ENCODE measurements around the gene CPEB2.

The CPEB2 gene

DNA sequence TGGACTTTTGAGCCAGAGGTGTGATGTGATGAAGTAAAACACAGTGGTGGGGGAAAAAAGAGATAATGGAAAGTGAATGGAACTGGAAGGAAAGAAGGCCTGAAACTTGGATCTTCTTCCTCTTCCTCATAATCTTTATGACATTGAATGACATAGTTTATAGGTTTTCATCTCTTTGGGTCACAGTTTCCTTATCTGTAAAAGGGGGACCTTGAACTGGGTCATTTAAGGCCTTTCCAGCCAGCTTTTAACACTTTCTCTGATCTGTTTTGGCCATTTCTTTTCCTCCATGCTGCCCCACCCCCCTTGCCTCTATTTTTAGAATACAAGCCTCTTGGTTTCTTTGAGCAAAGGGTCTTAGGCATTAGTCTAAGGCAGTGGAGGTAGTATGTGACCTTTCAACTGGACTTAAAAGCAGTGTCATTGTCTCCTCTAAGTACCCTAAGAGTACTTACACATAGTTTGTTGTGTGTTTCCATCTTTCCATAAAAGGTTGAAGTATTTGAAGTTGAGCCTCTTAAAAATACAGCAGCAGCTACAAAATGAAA lies 7.8 kb downstream of the CPEB2 start:
- Histone ChIP-seq H3K27me3 (ENCODE audit: control insufficient read depth, insufficient read depth, low read length) (no peaks in the 10 kb centered on the region), H3K9me3 (ENCODE audit: control insufficient read depth, insufficient read depth, low read length) (no peaks in the 10 kb centered on the region), H3K4me3 (ENCODE audit: low read length) (no peak overlapping the region), H3K27ac (ENCODE audit: low read length) (no peak overlapping the region), H3K36me3 (ENCODE audit: control insufficient read depth, insufficient read depth, low read length) (no peaks in the 10 kb centered on the region), H3K4me1 (ENCODE audit: control insufficient read depth, insufficient read depth, low read length) (peaks cover 2% of the 10 kb centered on the region; the same call in 1 of the 2 replicates)
- DNase-seq (ENCODE audit: low read depth, low spot score) = no peak

DNA sequence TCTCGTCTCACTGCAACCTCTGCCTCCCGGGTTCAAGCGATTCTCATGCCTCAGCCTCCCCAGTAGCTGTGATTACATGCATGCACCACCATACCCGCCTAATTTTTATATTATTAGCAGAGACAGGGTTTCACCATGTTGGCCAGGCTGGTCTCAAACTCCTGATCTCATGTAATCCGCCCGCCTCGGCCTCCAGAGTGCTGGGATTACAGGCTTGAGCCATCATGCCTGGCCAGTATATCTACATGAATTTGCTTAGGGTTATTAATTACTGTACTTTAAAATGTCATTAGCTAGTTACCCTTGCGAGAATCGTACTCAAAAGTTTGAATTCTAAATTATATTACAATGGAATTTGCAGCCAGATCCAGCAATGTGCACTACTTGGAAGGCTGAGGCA lies 8.9 kb downstream of the CPEB2 start:
- DNase-seq (ENCODE audit: low read depth, low spot score) = no peak

GRCh38 chr4:15012017-15012788 lies 9.9 kb downstream of the CPEB2 start:
- Histone ChIP-seq H3K36me3 (ENCODE audit: control insufficient read depth, insufficient read depth, low read length) (no peaks in the 10 kb centered on the region), H3K27ac (ENCODE audit: low read length) (no peak overlapping the region), H3K4me1 (ENCODE audit: control insufficient read depth, insufficient read depth, low read length) (peaks cover under 1% of the 10 kb centered on the region; the same call in 1 of the 2 replicates), H3K4me3 (ENCODE audit: low read length) (no peak overlapping the region), H3K27me3 (ENCODE audit: control insufficient read depth, insufficient read depth, low read length) (no peaks in the 10 kb centered on the region), H3K9me3 (ENCODE audit: control insufficient read depth, insufficient read depth, low read length) (no peaks in the 10 kb centered on the region)
- DNase-seq (ENCODE audit: low read depth, low spot score) = no peak
- WGBS (ENCODE audit: insufficient coverage, insufficient read length) = no CpG with 5 or more reads among the region's 3 CpGs

More for the DNA sequence above, 8.9 kb downstream of the CPEB2 start:
- Histone ChIP-seq H3K4me3 (ENCODE audit: low read length) (no peak overlapping the region), H3K4me1 (ENCODE audit: control insufficient read depth, insufficient read depth, low read length) (peaks cover 2% of the 10 kb centered on the region; the same call in 1 of the 2 replicates), H3K27me3 (ENCODE audit: control insufficient read depth, insufficient read depth, low read length) (no peaks in the 10 kb centered on the region), H3K27ac (ENCODE audit: low read length) (no peak overlapping the region), H3K9me3 (ENCODE audit: control insufficient read depth, insufficient read depth, low read length) (no peaks in the 10 kb centered on the region), H3K36me3 (ENCODE audit: control insufficient read depth, insufficient read depth, low read length) (no peaks in the 10 kb centered on the region)
- WGBS (ENCODE audit: insufficient coverage, insufficient read length) = no CpG with 5 or more reads among the region's 9 CpGs

DNA sequence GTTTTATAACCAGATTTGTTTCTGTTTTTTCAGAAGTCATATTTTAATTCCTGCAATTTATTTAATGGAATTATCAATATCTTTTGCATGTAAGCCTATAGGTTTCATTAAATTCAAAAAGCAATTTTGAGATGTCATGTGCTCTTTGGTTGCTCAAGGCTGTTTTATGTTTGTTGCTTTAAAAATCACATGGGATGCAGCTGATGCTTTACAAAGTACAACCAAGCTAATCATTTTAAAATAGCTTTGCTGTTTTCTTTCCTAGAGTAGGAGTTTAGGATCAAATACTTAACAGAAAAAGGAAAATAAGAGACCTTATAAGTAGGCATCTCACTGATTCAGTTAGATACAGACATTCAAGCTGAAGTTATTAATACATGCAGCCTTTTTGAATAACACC lies 11.3 kb downstream of the CPEB2 start:
- DNase-seq (ENCODE audit: low read depth, low spot score) = no peak
- Histone ChIP-seq H3K36me3 (ENCODE audit: control insufficient read depth, insufficient read depth, low read length) (no peaks in the 10 kb centered on the region), H3K9me3 (ENCODE audit: control insufficient read depth, insufficient read depth, low read length) (no peaks in the 10 kb centered on the region), H3K4me3 (ENCODE audit: low read length) (no peak overlapping the region), H3K27me3 (ENCODE audit: control insufficient read depth, insufficient read depth, low read length) (no peaks in the 10 kb centered on the region), H3K27ac (ENCODE audit: low read length) (no peak overlapping the region), H3K4me1 (ENCODE audit: control insufficient read depth, insufficient read depth, low read length) (no peaks in the 10 kb centered on the region)

DNA sequence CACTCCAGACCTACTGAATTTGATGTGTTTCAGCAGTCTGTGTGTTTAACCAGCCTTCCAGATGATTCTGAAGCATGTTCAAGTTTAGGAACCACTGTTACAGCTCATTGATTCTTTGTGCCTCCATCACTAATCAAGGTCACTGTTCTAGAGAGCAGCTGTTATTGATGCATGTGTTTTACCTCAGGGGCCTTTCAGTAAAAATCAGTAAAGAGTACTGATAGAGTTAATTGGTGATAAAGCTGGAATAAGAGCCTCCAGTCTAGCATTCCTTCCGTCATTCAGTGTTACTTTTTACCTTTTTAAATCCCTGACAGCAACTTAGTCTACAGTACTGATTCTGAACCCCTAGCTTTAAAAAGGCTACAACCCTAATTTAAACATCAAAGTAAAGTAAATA lies 12.9 kb downstream of the CPEB2 start:
- Histone ChIP-seq H3K36me3 (ENCODE audit: control insufficient read depth, insufficient read depth, low read length) (no peaks in the 10 kb centered on the region), H3K27ac (ENCODE audit: low read length) (no peak overlapping the region), H3K27me3 (ENCODE audit: control insufficient read depth, insufficient read depth, low read length) (no peaks in the 10 kb centered on the region), H3K4me1 (ENCODE audit: control insufficient read depth, insufficient read depth, low read length) (no peaks in the 10 kb centered on the region), H3K9me3 (ENCODE audit: control insufficient read depth, insufficient read depth, low read length) (no peaks in the 10 kb centered on the region), H3K4me3 (ENCODE audit: low read length) (no peak overlapping the region)
- WGBS (ENCODE audit: insufficient coverage, insufficient read length) = no CpG with 5 or more reads among the region's 1 CpG
- DNase-seq (ENCODE audit: low read depth, low spot score) = no peak

DNA sequence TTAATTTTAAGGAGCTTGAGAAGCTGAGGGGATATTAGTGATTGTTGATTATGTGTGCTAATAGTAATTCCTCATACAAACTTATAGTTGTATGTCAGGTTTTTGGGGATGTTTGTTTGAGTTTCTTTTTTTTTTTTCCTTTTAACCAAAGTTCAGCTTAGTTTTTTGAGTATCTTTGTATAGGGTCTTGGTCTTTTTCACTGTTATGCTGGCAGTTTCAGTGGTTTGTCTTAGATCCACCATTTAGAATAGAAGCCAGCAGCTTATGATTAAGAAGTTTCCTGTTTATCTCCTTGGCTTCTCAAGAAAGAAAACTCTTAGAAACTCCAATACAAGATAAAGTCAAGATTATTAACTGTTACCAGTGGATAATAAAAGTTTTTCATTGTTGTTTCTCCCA lies 16.1 kb downstream of the CPEB2 start:
- Histone ChIP-seq H3K27me3 (ENCODE audit: control insufficient read depth, insufficient read depth, low read length) (no peaks in the 10 kb centered on the region), H3K36me3 (ENCODE audit: control insufficient read depth, insufficient read depth, low read length) (no peaks in the 10 kb centered on the region), H3K4me3 (ENCODE audit: low read length) (no peak overlapping the region), H3K4me1 (ENCODE audit: control insufficient read depth, insufficient read depth, low read length) (no peaks in the 10 kb centered on the region), H3K27ac (ENCODE audit: low read length) (no peak overlapping the region), H3K9me3 (ENCODE audit: control insufficient read depth, insufficient read depth, low read length) (no peaks in the 10 kb centered on the region)
- DNase-seq (ENCODE audit: low read depth, low spot score) = no peak

- 100% methylated on average over 1 of the region's 7 CpGs for WGBS (ENCODE audit: insufficient coverage, insufficient read length)
- no peak overlapping the region for H3K4me3 ChIP-seq (ENCODE audit: low read length)
- no peaks in the 10 kb centered on the region for H3K36me3 ChIP-seq (ENCODE audit: control insufficient read depth, insufficient read depth, low read length)
- H3K27me3 ChIP-seq (ENCODE audit: control insufficient read depth, insufficient read depth, low read length) = no peaks in the 10 kb centered on the region
- no peak for DNase-seq (ENCODE audit: low read depth, low spot score)
- H3K27ac ChIP-seq (ENCODE audit: low read length) = no peak overlapping the region
- no peaks in the 10 kb centered on the region for H3K9me3 ChIP-seq (ENCODE audit: control insufficient read depth, insufficient read depth, low read length)
- no peaks in the 10 kb centered on the region for H3K4me1 ChIP-seq (ENCODE audit: control insufficient read depth, insufficient read depth, low read length)
Measured at GRCh38 chr4:15020502-15021286, 18.4 kb downstream of the CPEB2 start.

DNA sequence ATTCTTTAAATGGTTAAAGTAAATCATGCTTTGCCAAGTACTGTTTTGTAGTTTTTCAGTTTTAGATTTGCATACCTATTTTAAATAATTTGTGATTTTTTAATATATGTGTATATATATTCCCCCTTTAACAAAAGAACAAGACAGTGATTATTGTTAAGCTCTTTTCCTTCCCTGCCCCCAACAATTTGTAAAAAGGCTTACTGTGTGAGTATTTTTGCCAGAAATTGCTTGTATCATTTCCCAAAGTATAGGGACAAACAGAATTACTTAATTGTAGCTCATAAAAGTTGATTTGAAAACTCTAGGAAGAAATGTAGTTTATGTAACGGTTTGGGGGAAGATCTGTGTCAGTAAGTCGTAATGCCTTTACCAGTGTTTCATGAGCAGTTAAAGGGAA lies 19.0 kb downstream of the CPEB2 start:
- H3K4me1 ChIP-seq (ENCODE audit: control insufficient read depth, insufficient read depth, low read length) = no peaks in the 10 kb centered on the region
- DNase-seq (ENCODE audit: low read depth, low spot score) = no peak
- no peak overlapping the region for H3K27ac ChIP-seq (ENCODE audit: low read length)
- H3K27me3 ChIP-seq (ENCODE audit: control insufficient read depth, insufficient read depth, low read length) = no peaks in the 10 kb centered on the region
- WGBS (ENCODE audit: insufficient coverage, insufficient read length) = 50% methylated on average over 2 of the region's 2 CpGs
- H3K36me3 ChIP-seq (ENCODE audit: control insufficient read depth, insufficient read depth, low read length) = no peaks in the 10 kb centered on the region
- no peak overlapping the region for H3K4me3 ChIP-seq (ENCODE audit: low read length)
- no peaks in the 10 kb centered on the region for H3K9me3 ChIP-seq (ENCODE audit: control insufficient read depth, insufficient read depth, low read length)

GRCh38 chr4:15021946-15022345 lies 19.7 kb downstream of the CPEB2 start:
- no peak for DNase-seq (ENCODE audit: low read depth, low spot score)
- Histone ChIP-seq H3K4me3 (ENCODE audit: low read length) (no peak overlapping the region), H3K36me3 (ENCODE audit: control insufficient read depth, insufficient read depth, low read length) (no peaks in the 10 kb centered on the region), H3K9me3 (ENCODE audit: control insufficient read depth, insufficient read depth, low read length) (no peaks in the 10 kb centered on the region), H3K27me3 (ENCODE audit: control insufficient read depth, insufficient read depth, low read length) (no peaks in the 10 kb centered on the region), H3K27ac (ENCODE audit: low read length) (no peak overlapping the region), H3K4me1 (ENCODE audit: control insufficient read depth, insufficient read depth, low read length) (no peaks in the 10 kb centered on the region)
- no CpG with 5 or more reads among the region's 2 CpGs for WGBS (ENCODE audit: insufficient coverage, insufficient read length)

DNA sequence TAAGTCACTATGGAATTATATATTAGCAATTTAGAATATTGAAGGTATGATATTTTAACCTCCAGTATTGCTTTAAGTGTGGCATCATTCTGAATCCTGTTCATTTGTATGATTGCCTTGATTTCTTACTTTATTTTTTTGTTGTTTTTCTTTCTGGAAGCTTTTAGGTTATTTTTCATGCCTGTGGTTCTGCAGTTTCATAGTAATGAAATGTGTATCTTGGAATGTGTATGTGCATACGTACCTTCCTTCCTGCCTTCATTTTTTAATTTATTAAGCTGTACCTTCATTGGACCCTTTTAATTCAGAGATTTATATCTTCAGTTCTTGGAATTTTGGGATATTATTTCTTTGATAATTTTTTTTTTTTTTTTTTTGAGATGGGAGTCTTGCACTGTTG lies 22.1 kb downstream of the CPEB2 start:
- DNase-seq (ENCODE audit: low read depth, low spot score) = no peak
- Histone ChIP-seq H3K27ac (ENCODE audit: low read length) (no peak overlapping the region), H3K27me3 (ENCODE audit: control insufficient read depth, insufficient read depth, low read length) (no peaks in the 10 kb centered on the region), H3K9me3 (ENCODE audit: control insufficient read depth, insufficient read depth, low read length) (no peaks in the 10 kb centered on the region), H3K36me3 (ENCODE audit: control insufficient read depth, insufficient read depth, low read length) (no peaks in the 10 kb centered on the region), H3K4me3 (ENCODE audit: low read length) (no peak overlapping the region), H3K4me1 (ENCODE audit: control insufficient read depth, insufficient read depth, low read length) (no peaks in the 10 kb centered on the region)
- WGBS (ENCODE audit: insufficient coverage, insufficient read length) = no CpG with 5 or more reads among the region's 1 CpG
